ENCODE data around the gene GADD45B.

GRCh38 chr19:2454962-2455850 is 20.7 kb upstream of the GADD45B start:
- TF ChIP-seq CTCF (IDR thresholded peaks at IDR 0.05), result no peak
- no peak for TF ChIP-seq POLR2A (IDR thresholded peaks at IDR 0.05)

Measured in thyroid gland (tissue), 4 donors.